Measurements from ENCODE around the gene DBP. TPM values are rescaled to one million over a fixed set of nuclear protein-coding genes. Genes with fewer than 3 reads are reported as not detected.

Gene DBP
- total and polyA plus RNA-seq, 2 donors (not counting 1 experiment from before 2014, with no cell fraction given) = 4.8 to 23.6 TPM

GRCh38 chr19:48638831-48639381 lies 1.7 kb upstream of the DBP start:
- H3K4me2 ChIP-seq (ENCODE audit: extremely low read depth, insufficient read depth, low read length) = no peak overlapping the region
- no peak for DNase-seq (ENCODE audit: low read depth in 2 of 2)
- H3K9ac ChIP-seq (ENCODE audit: insufficient read depth, low read length) = no peak overlapping the region
- no peaks in the 10 kb centered on the region for H3K36me3 ChIP-seq (ENCODE audit: control insufficient read depth, insufficient read depth, low read length)
- TF ChIP-seq EZH2 (IDR thresholded peaks at IDR 0.05; ENCODE audit: low read length, missing control alignments) = no peak
- TF ChIP-seq CTCF (conservative IDR thresholded peaks at IDR 0.05 in 1 of 2, IDR thresholded peaks at IDR 0.05 in 1 of 2; ENCODE audit: low read depth in 1 of 2, low read length in 2 of 2) = no peak
- no peak overlapping the region for H3K27ac ChIP-seq (ENCODE audit: insufficient read depth, low read length)
- H4K20me1 ChIP-seq (ENCODE audit: control insufficient read depth, extremely low read depth, insufficient read depth, low read length) = no peaks in the 10 kb centered on the region
- H3K79me2 ChIP-seq (ENCODE audit: control insufficient read depth, insufficient read depth, low read length) = no peaks in the 10 kb centered on the region
- H3K4me1 ChIP-seq (ENCODE audit: control insufficient read depth, extremely low read depth, insufficient read depth, low read length) = peaks cover 24% of the 10 kb centered on the region
- H3K27me3 ChIP-seq (ENCODE audit: control insufficient read depth, insufficient read depth, low read length) = no peaks in the 10 kb centered on the region
- no peak overlapping the region for H2AFZ ChIP-seq (ENCODE audit: low read length)
- H3K9me3 ChIP-seq (ENCODE audit: control insufficient read depth, insufficient read depth, low read depth, low read length) = no peaks in the 10 kb centered on the region
- H3K4me3 ChIP-seq (replicated peaks in 1 of 4; ENCODE audit: control extremely low read depth in 1 of 4, insufficient read depth in 1 of 4, low read depth in 3 of 4, low read length in 4 of 4) = peak overlapping the region in 1 of 4 experiments; percentile 81

- Histone ChIP-seq H3K27ac (ENCODE audit: insufficient read depth, low read length) (peak overlapping the region; percentile 90), H3K9me3 (ENCODE audit: control insufficient read depth, insufficient read depth, low read depth, low read length) (no peaks in the 10 kb centered on the region), H2AFZ (ENCODE audit: low read length) (peak overlapping the region; percentile 53), H3K27me3 (ENCODE audit: control insufficient read depth, insufficient read depth, low read length) (no peaks in the 10 kb centered on the region), H3K79me2 (ENCODE audit: control insufficient read depth, insufficient read depth, low read length) (no peaks in the 10 kb centered on the region), H3K36me3 (ENCODE audit: control insufficient read depth, insufficient read depth, low read length) (no peaks in the 10 kb centered on the region), H3K4me2 (ENCODE audit: extremely low read depth, insufficient read depth, low read length) (peak overlapping the region; percentile 69), H3K4me1 (ENCODE audit: control insufficient read depth, extremely low read depth, insufficient read depth, low read length) (peaks cover 30% of the 10 kb centered on the region), H3K9ac (ENCODE audit: insufficient read depth, low read length) (peak overlapping the region; percentile 72), H4K20me1 (ENCODE audit: control insufficient read depth, extremely low read depth, insufficient read depth, low read length) (no peaks in the 10 kb centered on the region), H3K4me3 (replicated peaks in 1 of 4; ENCODE audit: control extremely low read depth in 1 of 4, insufficient read depth in 1 of 4, low read depth in 3 of 4, low read length in 4 of 4) (peak overlapping the region; percentile 50 to 81 (median 64))
- TF ChIP-seq CTCF (conservative IDR thresholded peaks at IDR 0.05 in 1 of 2, IDR thresholded peaks at IDR 0.05 in 1 of 2; ENCODE audit: low read depth in 1 of 2, low read length in 2 of 2) = peak in 1 of 2 donors; percentile 20
- no peak for TF ChIP-seq EZH2 (IDR thresholded peaks at IDR 0.05; ENCODE audit: low read length, missing control alignments)
- DNase-seq (ENCODE audit: low read depth in 2 of 2) = peak; percentile 96 to 97
These were observed 1.0 kb upstream of the DBP start for GRCh38 chr19:48637948-48638830.

GRCh38 chr19:48637449-48637947 lies 319 bp upstream of the DBP start:
- TF ChIP-seq EZH2 (IDR thresholded peaks at IDR 0.05; ENCODE audit: low read length, missing control alignments) (no peak), CTCF (conservative IDR thresholded peaks at IDR 0.05 in 1 of 2, IDR thresholded peaks at IDR 0.05 in 1 of 2; ENCODE audit: low read depth in 1 of 2, low read length in 2 of 2) (no peak)
- Histone ChIP-seq H4K20me1 (ENCODE audit: control insufficient read depth, extremely low read depth, insufficient read depth, low read length) (no peaks in the 10 kb centered on the region), H2AFZ (ENCODE audit: low read length) (peak overlapping the region; percentile 50), H3K79me2 (ENCODE audit: control insufficient read depth, insufficient read depth, low read length) (no peaks in the 10 kb centered on the region), H3K9me3 (ENCODE audit: control insufficient read depth, insufficient read depth, low read depth, low read length) (no peaks in the 10 kb centered on the region), H3K4me3 (replicated peaks in 1 of 4; ENCODE audit: control extremely low read depth in 1 of 4, insufficient read depth in 1 of 4, low read depth in 3 of 4, low read length in 4 of 4) (peak overlapping the region; percentile 50 to 81 (median 64)), H3K4me1 (ENCODE audit: control insufficient read depth, extremely low read depth, insufficient read depth, low read length) (peaks cover 37% of the 10 kb centered on the region), H3K9ac (ENCODE audit: insufficient read depth, low read length) (peak overlapping the region; percentile 72), H3K27me3 (ENCODE audit: control insufficient read depth, insufficient read depth, low read length) (no peaks in the 10 kb centered on the region), H3K27ac (ENCODE audit: insufficient read depth, low read length) (peak overlapping the region; percentile 90), H3K36me3 (ENCODE audit: control insufficient read depth, insufficient read depth, low read length) (no peaks in the 10 kb centered on the region), H3K4me2 (ENCODE audit: extremely low read depth, insufficient read depth, low read length) (peak overlapping the region; percentile 69)
- peak; percentile 99 for DNase-seq (ENCODE audit: low read depth in 2 of 2)
